ENCODE results near the gene EIF3D. TPM values are rescaled to one million over a fixed set of nuclear protein-coding genes. Genes with fewer than 3 reads are reported as not detected.
"Not testable (repeated sequence)": the region's sequence is repeated elsewhere in the genome, so short reads cannot be mapped to it uniquely, and the experiment has no call there.

Gene EIF3D
- total RNA-seq, 1 donor from 2014 or later = 212 TPM

GRCh38 chr22:36541831-36542411 is 13.0 kb upstream of the EIF3D start:
- DNase-seq (ENCODE audit: low spot score in 2 of 2) = no peak
- intact Hi-C loops (cut with DNase I) = no loop called here
- Histone ChIP-seq H3K4me3 (no peak overlapping the region), H3K27ac (no peak overlapping the region), H3K9me3 (no peaks in the 10 kb centered on the region), H3K4me1 (no peaks in the 10 kb centered on the region), H3K27me3 (no peaks in the 10 kb centered on the region), H3K36me3 (no peaks in the 10 kb centered on the region)
- no peak for TF ChIP-seq CTCF (IDR thresholded peaks at IDR 0.05)

GRCh38 chr22:36540867-36541642 is 12.1 kb upstream of the EIF3D start:
- intact Hi-C loops (cut with DNase I) = no loop called here
- Histone ChIP-seq H3K4me3 (no peak overlapping the region), H3K27me3 (no peaks in the 10 kb centered on the region), H3K36me3 (no peaks in the 10 kb centered on the region), H3K27ac (no peak overlapping the region), H3K4me1 (no peaks in the 10 kb centered on the region), H3K9me3 (no peaks in the 10 kb centered on the region)
- DNase-seq (ENCODE audit: low spot score in 2 of 2) = no peak
- TF ChIP-seq CTCF (IDR thresholded peaks at IDR 0.05) = no peak

- Histone ChIP-seq H3K9me3 (no peaks in the 10 kb centered on the region), H3K36me3 (no peaks in the 10 kb centered on the region), H3K4me3 (no peak overlapping the region), H3K4me1 (no peaks in the 10 kb centered on the region), H3K27ac (no peak overlapping the region), H3K27me3 (no peaks in the 10 kb centered on the region)
- DNase-seq (ENCODE audit: low spot score in 2 of 2) = no peak
- intact Hi-C loops (cut with DNase I) = no loop called here
- TF ChIP-seq CTCF (IDR thresholded peaks at IDR 0.05) = no peak
Measured at GRCh38 chr22:36538529-36538928, 9.6 kb upstream of the EIF3D start.

GRCh38 chr22:36536717-36537116 is 7.8 kb upstream of the EIF3D start:
- no peaks in the 10 kb centered on the region for H3K36me3 ChIP-seq
- H3K9me3 ChIP-seq = no peaks in the 10 kb centered on the region
- H3K4me1 ChIP-seq = no peaks in the 10 kb centered on the region
- TF ChIP-seq CTCF (IDR thresholded peaks at IDR 0.05) = no peak
- no peak overlapping the region for H3K4me3 ChIP-seq
- DNase-seq (ENCODE audit: low spot score in 2 of 2) = no peak
- no peak overlapping the region for H3K27ac ChIP-seq
- no peaks in the 10 kb centered on the region for H3K27me3 ChIP-seq
- intact Hi-C loops (cut with DNase I) = no loop called here

DNA sequence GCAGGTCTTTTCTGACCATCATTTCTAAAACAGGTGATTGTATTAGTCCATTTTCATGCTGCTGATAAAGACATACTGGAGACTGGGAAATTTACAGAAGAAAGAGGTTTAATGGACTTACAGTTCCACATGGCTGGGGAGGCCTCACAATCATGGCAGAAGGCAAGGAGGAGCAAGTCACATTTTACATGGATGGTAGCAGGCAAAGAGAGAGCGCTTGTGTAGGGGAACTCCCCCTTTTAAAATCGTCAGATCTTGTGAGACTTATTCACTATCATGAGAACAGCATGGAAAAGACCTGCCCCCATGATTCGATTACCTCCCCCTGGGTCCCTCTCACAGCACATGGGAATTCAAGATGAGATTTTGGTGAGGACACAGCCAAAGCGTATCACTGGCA is 4.4 kb upstream of the EIF3D start:
- H3K4me3 ChIP-seq; H3K27me3 ChIP-seq; DNase-seq (ENCODE audit: low spot score in 2 of 2); H3K27ac ChIP-seq; intact Hi-C loops (cut with DNase I); H3K36me3 ChIP-seq; H3K4me1 ChIP-seq; H3K9me3 ChIP-seq: not testable (repeated sequence)

GRCh38 chr22:36532466-36532865 is 3.5 kb upstream of the EIF3D start:
- no peak for DNase-seq (ENCODE audit: low spot score in 2 of 2)
- Histone ChIP-seq H3K27me3 (no peaks in the 10 kb centered on the region), H3K27ac (no peak overlapping the region), H3K4me1 (peaks cover 0 to 9% of the 10 kb centered on the region in 2 donors), H3K9me3 (no peaks in the 10 kb centered on the region), H3K36me3 (no peaks in the 10 kb centered on the region), H3K4me3 (no peak overlapping the region)
- intact Hi-C loops (cut with DNase I) = no loop called here
- no peak for TF ChIP-seq CTCF (IDR thresholded peaks at IDR 0.05)
